K562 (cell line): ENCODE data around the gene IRF1. TPM values are rescaled to one million over a fixed set of nuclear protein-coding genes. Genes with fewer than 3 reads are reported as not detected.

Experiments used
- CBFB ChIP-seq: sonication (generic); formaldehyde crosslinking; IDR thresholded peaks from 2 replicates; pipeline ENCODE4 v1.4.0; 2020; ENCODE audit warnings: mild to moderate bottlenecking, missing genetic modification reagents
- CREB1 ChIP-seq, 2 experiments: sonication (generic) in 1 of 2; formaldehyde crosslinking in 1 of 2; IDR thresholded peaks; 2 replicates each; pipeline versions ENCODE4 v1.6.1 to v1.8.0; 2012 to 2022; ENCODE audit warnings: inconsistent platforms in 1 of 2, mild to moderate bottlenecking in 1 of 2, missing genetic modification reagents in 1 of 2, moderate library complexity in 1 of 2
- CTBP1 ChIP-seq: fragments of 450-650 bp; IDR thresholded peaks from 2 replicates; pipeline ENCODE4 v1.6.1; 2016; ENCODE audit warnings: borderline replicate concordance
- HDAC8 ChIP-seq: fragments of 450-650 bp; IDR thresholded peaks from 2 replicates; pipeline ENCODE4 v1.6.1; 2016; ENCODE audit warnings: mild to moderate bottlenecking, missing genetic modification characterization, moderate library complexity, missing compliant biosample characterization
- HDGF ChIP-seq: fragments of 450-650 bp; IDR thresholded peaks from 2 replicates; pipeline ENCODE4 v1.6.1; 2016
- MAFF ChIP-seq: IDR thresholded peaks from 2 replicates; pipeline ENCODE4 v1.6.1; 2012; ENCODE audit warnings: low read length, improper control_type of control experiment
- MAZ ChIP-seq, 2 experiments: fragments of 450-650 bp in 1 of 2; sonication (generic) in 1 of 2; formaldehyde crosslinking; IDR thresholded peaks in 1 of 2; conservative IDR thresholded peaks in 1 of 2; 2 replicates each; pipeline versions ENCODE4 v1.4.0 to v1.5.0; 2020; ENCODE audit warnings: mild to moderate bottlenecking in 1 of 2, missing genetic modification reagents in 1 of 2
- MCM5 ChIP-seq: fragments of 450-650 bp; IDR thresholded peaks from 2 replicates; pipeline ENCODE4 v1.6.1; 2016; ENCODE audit warnings: low read depth
- MYC ChIP-seq, 2 experiments: fragments of 250-450 bp in 1 of 2; sonication (Bioruptor Pico) in 1 of 2; IDR thresholded peaks; 2 replicates each; pipeline versions ENCODE4 v1.5.1 to v1.6.1; 2012 to 2021; ENCODE audit warnings: low read depth in 2 of 2, borderline replicate concordance in 1 of 2, improper control_type of control experiment in 1 of 2, low read length in 1 of 2, mild to moderate bottlenecking in 1 of 2, moderate library complexity in 1 of 2
- NFE2L1 ChIP-seq: fragments of 450-650 bp; IDR thresholded peaks from 2 replicates; pipeline ENCODE4 v1.6.1; 2016; ENCODE audit warnings: missing genetic modification characterization, low read depth, mild to moderate bottlenecking, missing compliant biosample characterization, moderate library complexity, borderline replicate concordance
- NFIC ChIP-seq: fragments of 450-650 bp; IDR thresholded peaks from 2 replicates; pipeline ENCODE4 v1.6.1; 2017; ENCODE audit warnings: mild to moderate bottlenecking, inconsistent platforms
- RBM22 ChIP-seq: fragments of 200-400 bp; formaldehyde crosslinking; IDR thresholded peaks from 2 replicates; pipeline ENCODE4 v1.6.1; 2018; ENCODE audit warnings: low read length, low read depth; ENCODE audit not compliant: poor library complexity, severe bottlenecking
- TAF15 ChIP-seq: fragments of 200-400 bp; formaldehyde crosslinking; IDR thresholded peaks from 2 replicates; pipeline ENCODE4 v1.6.1; 2017; ENCODE audit warnings: mild to moderate bottlenecking, low read depth, low read length, moderate library complexity
- TRIM28 ChIP-seq: fragments of 450-650 bp; IDR thresholded peaks from 2 replicates; pipeline ENCODE4 v1.6.1; 2017
- YBX1 ChIP-seq: fragments of 450-650 bp; IDR thresholded peaks from 2 replicates; pipeline ENCODE4 v1.7.1; 2016; ENCODE audit warnings: mild to moderate bottlenecking
- ZNF253 ChIP-seq: fragments of 250-450 bp; sonication (Bioruptor Pico); conservative IDR thresholded peaks from 2 replicates; pipeline ENCODE4 v1.6.1; 2021; ENCODE audit warnings: mild to moderate bottlenecking
- polyA plus RNA-seq, 8 experiments: library from polyadenylated mRNA; depleted of rRNA in 4 of 8; stranded (reverse) in 5 of 8; unstranded in 3 of 8; fragments of >200 nt; fragmentation: Nextera tagmentation in 2 of 8; fragmentation: Illumina TruSeq in 1 of 8; extraction: Ambion mirVana in 2 of 8; extraction: Trizol in 1 of 8; gene quantifications; 2 replicates each; pipeline versions ENCODE4 v1.2.1 to v1.2.3, GENCODE V29; 2011 to 2014; ENCODE audit warnings: inconsistent platforms in 1 of 8, missing spikeins in 1 of 8
- total RNA-seq, 7 experiments: library from RNA; depleted of rRNA in 6 of 7; stranded (reverse); fragments of >200 nt in 6 of 7; fragmentation: Illumina TruSeq in 2 of 7; extraction: Trizol in 2 of 7; gene quantifications; 2 replicates each; pipeline versions ENCODE4 v1.2.1 to v1.2.3, GENCODE V29; 2011 to 2021; ENCODE audit warnings: low replicate concordance in 1 of 7
- TF ChIP-seq, protein P1 (sequence below): sonication (generic); formaldehyde crosslinking; IDR thresholded peaks from 2 replicates; pipeline ENCODE4 v1.8.0; 2022; ENCODE audit warnings: mild to moderate bottlenecking, low read depth, missing genetic modification reagents
- TF ChIP-seq, protein P2 (sequence below): sonication (generic); formaldehyde crosslinking; IDR thresholded peaks from 2 replicates; pipeline ENCODE4 v1.8.1; 2023; ENCODE audit warnings: mild to moderate bottlenecking, missing genetic modification reagents
- TF ChIP-seq, protein P3 (sequence below), 2 experiments: fragments of 450-650 bp; IDR thresholded peaks; 2 replicates each; pipeline ENCODE4 v1.6.1; 2016
- TF ChIP-seq, protein P4 (sequence below): fragments of 450-650 bp; IDR thresholded peaks from 2 replicates; pipeline ENCODE4 v1.6.1; 2016; ENCODE audit warnings: missing biosample characterization, missing genetic modification characterization
- TF ChIP-seq, protein P5 (sequence below): fragments of 250-450 bp; sonication (Bioruptor Pico); IDR thresholded peaks from 2 replicates; pipeline ENCODE4 v1.8.0; 2021; ENCODE audit warnings: mild to moderate bottlenecking, moderate library complexity

The IRF1 gene
- total and polyA plus RNA-seq, 9 of the 15 experiments (the other 6 are each of a cell fraction or from before 2014, with no cell fraction given), result 1.1 to 12.3 (median 5.9) TPM

DNA sequence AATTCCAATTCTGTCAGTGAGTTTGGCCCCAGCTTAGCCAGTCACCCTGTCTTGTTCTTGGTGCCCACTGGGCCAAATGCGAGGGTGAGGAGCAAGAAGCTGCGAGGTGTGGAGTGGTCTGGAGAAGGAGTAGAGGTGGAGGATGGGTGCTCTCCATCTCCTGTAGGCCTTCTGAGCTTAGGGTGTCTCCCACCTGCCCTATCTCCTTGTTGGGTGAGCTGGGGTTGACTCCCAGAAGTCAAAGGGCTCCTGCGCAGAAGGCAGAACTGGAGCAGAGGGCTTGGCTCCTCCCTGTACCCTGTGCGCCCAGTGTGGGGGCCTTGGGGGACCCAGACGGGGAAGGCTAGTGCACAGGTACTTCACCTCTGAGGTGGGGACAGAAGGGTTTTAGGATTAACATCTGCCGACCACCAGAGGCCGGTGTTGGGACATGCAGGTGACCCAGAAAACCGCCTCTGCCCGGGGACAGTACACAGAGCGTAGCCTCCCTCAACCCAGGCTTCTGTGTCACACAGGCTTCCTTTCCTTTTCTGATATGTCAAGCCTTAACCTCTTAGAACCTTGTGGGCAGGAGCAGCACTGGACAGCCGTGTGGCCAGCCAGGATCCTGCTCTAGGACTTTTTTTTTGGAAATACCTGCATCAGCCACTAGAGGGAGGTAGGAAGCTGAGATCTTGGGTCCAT lies 35.9 kb upstream of the IRF1 start (continued):
- TF ChIP-seq CREB1 (IDR thresholded peaks at IDR 0.05) (no peak), CREB1 (CRISPR knock-in tag; IDR thresholded peaks at IDR 0.05) (no peak), TAF15 (no peak), CBFB (CRISPR knock-in tag) (peak; percentile 18; the same call in 1 of the 2 replicates), TRIM28 (no peak), MAZ (CRISPR knock-in tag; conservative IDR thresholded peaks at IDR 0.05 in 1 of 2, IDR thresholded peaks at IDR 0.05 in 1 of 2) (peak in 1 of 2 experiments; percentile 60; a peak in 2 of 4 replicates), MAFF (no peak), MCM5 (no peak), NFIC (no peak), RBM22 (no peak), HDGF (no peak), HDAC8 (tag) (no peak), YBX1 (no peak), NFE2L1 (tag) (no peak), CTBP1 (0 out of 2 replicates have a peak, but pooled peaks have one; percentile 9), MYC (IDR thresholded peaks at IDR 0.05; ENCODE audit: low read depth, low read length) (0 out of 2 replicates have a peak, but pooled peaks have one; percentile 40), MYC (CRISPR knock-in tag; IDR thresholded peaks at IDR 0.05; ENCODE audit: borderline replicate concordance, low read depth) (no peak), ZNF253 (CRISPR knock-in tag) (no peak)
- TF ChIP-seq, protein P1, sequence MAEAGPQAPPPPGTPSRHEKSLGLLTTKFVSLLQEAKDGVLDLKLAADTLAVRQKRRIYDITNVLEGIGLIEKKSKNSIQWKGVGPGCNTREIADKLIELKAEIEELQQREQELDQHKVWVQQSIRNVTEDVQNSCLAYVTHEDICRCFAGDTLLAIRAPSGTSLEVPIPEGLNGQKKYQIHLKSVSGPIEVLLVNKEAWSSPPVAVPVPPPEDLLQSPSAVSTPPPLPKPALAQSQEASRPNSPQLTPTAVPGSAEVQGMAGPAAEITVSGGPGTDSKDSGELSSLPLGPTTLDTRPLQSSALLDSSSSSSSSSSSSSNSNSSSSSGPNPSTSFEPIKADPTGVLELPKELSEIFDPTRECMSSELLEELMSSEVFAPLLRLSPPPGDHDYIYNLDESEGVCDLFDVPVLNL, result no peak
- TF ChIP-seq, protein P2, sequence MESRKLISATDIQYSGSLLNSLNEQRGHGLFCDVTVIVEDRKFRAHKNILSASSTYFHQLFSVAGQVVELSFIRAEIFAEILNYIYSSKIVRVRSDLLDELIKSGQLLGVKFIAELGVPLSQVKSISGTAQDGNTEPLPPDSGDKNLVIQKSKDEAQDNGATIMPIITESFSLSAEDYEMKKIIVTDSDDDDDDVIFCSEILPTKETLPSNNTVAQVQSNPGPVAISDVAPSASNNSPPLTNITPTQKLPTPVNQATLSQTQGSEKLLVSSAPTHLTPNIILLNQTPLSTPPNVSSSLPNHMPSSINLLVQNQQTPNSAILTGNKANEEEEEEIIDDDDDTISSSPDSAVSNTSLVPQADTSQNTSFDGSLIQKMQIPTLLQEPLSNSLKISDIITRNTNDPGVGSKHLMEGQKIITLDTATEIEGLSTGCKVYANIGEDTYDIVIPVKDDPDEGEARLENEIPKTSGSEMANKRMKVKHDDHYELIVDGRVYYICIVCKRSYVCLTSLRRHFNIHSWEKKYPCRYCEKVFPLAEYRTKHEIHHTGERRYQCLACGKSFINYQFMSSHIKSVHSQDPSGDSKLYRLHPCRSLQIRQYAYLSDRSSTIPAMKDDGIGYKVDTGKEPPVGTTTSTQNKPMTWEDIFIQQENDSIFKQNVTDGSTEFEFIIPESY (CRISPR knock-in tag), result peak; percentile 49; the same call in 1 of the 2 replicates
- TF ChIP-seq, protein P3, sequence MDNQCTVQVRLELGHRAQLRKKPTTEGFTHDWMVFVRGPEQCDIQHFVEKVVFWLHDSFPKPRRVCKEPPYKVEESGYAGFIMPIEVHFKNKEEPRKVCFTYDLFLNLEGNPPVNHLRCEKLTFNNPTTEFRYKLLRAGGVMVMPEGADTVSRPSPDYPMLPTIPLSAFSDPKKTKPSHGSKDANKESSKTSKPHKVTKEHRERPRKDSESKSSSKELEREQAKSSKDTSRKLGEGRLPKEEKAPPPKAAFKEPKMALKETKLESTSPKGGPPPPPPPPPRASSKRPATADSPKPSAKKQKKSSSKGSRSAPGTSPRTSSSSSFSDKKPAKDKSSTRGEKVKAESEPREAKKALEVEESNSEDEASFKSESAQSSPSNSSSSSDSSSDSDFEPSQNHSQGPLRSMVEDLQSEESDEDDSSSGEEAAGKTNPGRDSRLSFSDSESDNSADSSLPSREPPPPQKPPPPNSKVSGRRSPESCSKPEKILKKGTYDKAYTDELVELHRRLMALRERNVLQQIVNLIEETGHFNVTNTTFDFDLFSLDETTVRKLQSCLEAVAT (IDR thresholded peaks at IDR 0.05), result peak in 1 of 2 experiments; percentile 13; a peak in 1 of 4 replicates
- TF ChIP-seq, protein P4, sequence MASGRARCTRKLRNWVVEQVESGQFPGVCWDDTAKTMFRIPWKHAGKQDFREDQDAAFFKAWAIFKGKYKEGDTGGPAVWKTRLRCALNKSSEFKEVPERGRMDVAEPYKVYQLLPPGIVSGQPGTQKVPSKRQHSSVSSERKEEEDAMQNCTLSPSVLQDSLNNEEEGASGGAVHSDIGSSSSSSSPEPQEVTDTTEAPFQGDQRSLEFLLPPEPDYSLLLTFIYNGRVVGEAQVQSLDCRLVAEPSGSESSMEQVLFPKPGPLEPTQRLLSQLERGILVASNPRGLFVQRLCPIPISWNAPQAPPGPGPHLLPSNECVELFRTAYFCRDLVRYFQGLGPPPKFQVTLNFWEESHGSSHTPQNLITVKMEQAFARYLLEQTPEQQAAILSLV (tag), result no peak
- TF ChIP-seq, protein P5, sequence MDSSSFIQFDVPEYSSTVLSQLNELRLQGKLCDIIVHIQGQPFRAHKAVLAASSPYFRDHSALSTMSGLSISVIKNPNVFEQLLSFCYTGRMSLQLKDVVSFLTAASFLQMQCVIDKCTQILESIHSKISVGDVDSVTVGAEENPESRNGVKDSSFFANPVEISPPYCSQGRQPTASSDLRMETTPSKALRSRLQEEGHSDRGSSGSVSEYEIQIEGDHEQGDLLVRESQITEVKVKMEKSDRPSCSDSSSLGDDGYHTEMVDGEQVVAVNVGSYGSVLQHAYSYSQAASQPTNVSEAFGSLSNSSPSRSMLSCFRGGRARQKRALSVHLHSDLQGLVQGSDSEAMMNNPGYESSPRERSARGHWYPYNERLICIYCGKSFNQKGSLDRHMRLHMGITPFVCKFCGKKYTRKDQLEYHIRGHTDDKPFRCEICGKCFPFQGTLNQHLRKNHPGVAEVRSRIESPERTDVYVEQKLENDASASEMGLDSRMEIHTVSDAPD, result no peak
